ENCODE results near the gene PLD3.

GRCh38 chr19:40331052-40331451, 17.4 kb upstream of the PLD3 start:
- no peak for TF ChIP-seq CTCF (IDR thresholded peaks at IDR 0.05)
- TF ChIP-seq EZH2 (IDR thresholded peaks at IDR 0.05), result no peak
